H9 (cell line): Measurements from ENCODE around the gene C10orf105. TPM values are rescaled to one million over a fixed set of nuclear protein-coding genes. Genes with fewer than 3 reads are reported as not detected.

Source experiments
- DNase-seq: peaks from one replicate; pipeline ENCODE4 v3.0.0-alpha.2; 2017
- H2AFZ ChIP-seq: one replicate; pipeline ENCODE4 v1.6.1; 2013; ENCODE audit warnings: mild to moderate bottlenecking, low read length, control low read depth, moderate library complexity
- H2AK5ac ChIP-seq: 2 replicates; pipeline ENCODE4 v1.6.1; 2013; ENCODE audit warnings: low read length, control low read depth, mixed read lengths; ENCODE audit not compliant: insufficient read length
- H2BK120ac ChIP-seq: one replicate; pipeline ENCODE4 v1.6.1; 2013; ENCODE audit warnings: low read depth, mild to moderate bottlenecking, low read length, control low read depth, inconsistent platforms; ENCODE audit not compliant: poor library complexity, severe bottlenecking
- H2BK12ac ChIP-seq: 2 replicates; pipeline ENCODE4 v1.6.1; 2013; ENCODE audit warnings: low read length, control low read depth, mixed read lengths, low read depth; ENCODE audit not compliant: insufficient read length
- H2BK15ac ChIP-seq: 2 replicates; pipeline ENCODE4 v1.6.1; 2013; ENCODE audit warnings: low read depth, low read length, control low read depth
- H2BK20ac ChIP-seq: one replicate; pipeline ENCODE4 v1.6.1; 2013; ENCODE audit warnings: low read depth, mild to moderate bottlenecking, low read length, control low read depth, inconsistent platforms; ENCODE audit not compliant: poor library complexity, severe bottlenecking
- H2BK5ac ChIP-seq: 2 replicates; pipeline ENCODE4 v1.6.1; 2013; ENCODE audit warnings: low read length, control low read depth, mixed read lengths; ENCODE audit not compliant: insufficient read length
- H3K14ac ChIP-seq: 2 replicates; pipeline ENCODE4 v1.6.1; 2013; ENCODE audit warnings: low read length, control low read depth; ENCODE audit not compliant: insufficient read depth
- H3K18ac ChIP-seq: 2 replicates; pipeline ENCODE4 v1.6.1; 2013; ENCODE audit warnings: low read depth, mild to moderate bottlenecking, mixed read lengths, low read length, control low read depth; ENCODE audit not compliant: insufficient read length
- H3K23ac ChIP-seq: 2 replicates; pipeline ENCODE4 v1.6.1; 2013; ENCODE audit warnings: low read length, control low read depth, mixed read lengths, low read depth; ENCODE audit not compliant: insufficient read length
- H3K23me2 ChIP-seq: 2 replicates; pipeline ENCODE4 v1.6.1; 2013; ENCODE audit warnings: low read depth, mild to moderate bottlenecking, mixed read lengths, low read length, control low read depth; ENCODE audit not compliant: insufficient read length, poor library complexity, severe bottlenecking
- H3K27ac ChIP-seq: 2 replicates; pipeline ENCODE4 v1.5.1; 2013; ENCODE audit warnings: low read length, control low read depth, mixed read lengths, low read depth; ENCODE audit not compliant: insufficient read length
- H3K27me3 ChIP-seq: 2 replicates; pipeline ENCODE4 v1.6.1; 2013; ENCODE audit warnings: low read length, control low read depth, inconsistent platforms; ENCODE audit not compliant: insufficient read depth
- H3K4ac ChIP-seq: 2 replicates; pipeline ENCODE4 v1.6.1; 2013; ENCODE audit warnings: low read depth, mild to moderate bottlenecking, control low read depth, inconsistent platforms, low read length, moderate library complexity
- H3K4me1 ChIP-seq: 2 replicates; pipeline ENCODE4 v1.6.1; 2013; ENCODE audit warnings: low read length, control low read depth, inconsistent platforms; ENCODE audit not compliant: insufficient read depth
- H3K4me2 ChIP-seq: 2 replicates; pipeline ENCODE4 v1.6.1; 2013; ENCODE audit warnings: low read length, control low read depth, mixed read lengths; ENCODE audit not compliant: insufficient read length, insufficient read depth
- H3K56ac ChIP-seq: 2 replicates; pipeline ENCODE4 v1.6.1; 2013; ENCODE audit warnings: low read depth, mild to moderate bottlenecking, mixed read lengths, low read length, control low read depth; ENCODE audit not compliant: insufficient read length
- H3K79me1 ChIP-seq: 2 replicates; pipeline ENCODE4 v1.6.1; 2013; ENCODE audit warnings: low read depth, mild to moderate bottlenecking, moderate library complexity, low read length, control low read depth, inconsistent platforms; ENCODE audit not compliant: insufficient read depth, poor library complexity, severe bottlenecking
- H3K79me2 ChIP-seq: 2 replicates; pipeline ENCODE4 v1.6.1; 2013; ENCODE audit warnings: low read length, control low read depth, inconsistent platforms; ENCODE audit not compliant: insufficient read depth
- H3K9ac ChIP-seq: 2 replicates; pipeline ENCODE4 v1.6.1; 2013; ENCODE audit warnings: low read length, control low read depth, mixed read lengths; ENCODE audit not compliant: insufficient read length; ENCODE audit errors: extremely low read depth
- H3K9me3 ChIP-seq: one replicate; pipeline ENCODE4 v1.6.1; 2013; ENCODE audit warnings: low read depth, low read length, inconsistent platforms; ENCODE audit not compliant: control insufficient read depth
- H3T11ph ChIP-seq: one replicate; pipeline ENCODE4 v1.6.1; 2013; ENCODE audit warnings: mild to moderate bottlenecking, low read length, control low read depth, inconsistent platforms
- H4K20me1 ChIP-seq: one replicate; pipeline ENCODE4 v1.6.1; 2013; ENCODE audit not compliant: control insufficient read depth, insufficient read length, insufficient read depth
- H4K5ac ChIP-seq: 2 replicates; pipeline ENCODE4 v1.6.1; 2013; ENCODE audit warnings: low read depth, mild to moderate bottlenecking, mixed read lengths, low read length, control low read depth; ENCODE audit not compliant: insufficient read length
- H4K8ac ChIP-seq: replicated peaks from 2 replicates; pipeline ENCODE4 v1.6.1; 2013; ENCODE audit warnings: low read length, control low read depth, mixed read lengths, low read depth; ENCODE audit not compliant: insufficient read length
- H4K91ac ChIP-seq: 2 replicates; pipeline ENCODE4 v1.6.1; 2013; ENCODE audit warnings: low read depth, mild to moderate bottlenecking, moderate library complexity, mixed read lengths, low read length, control low read depth; ENCODE audit not compliant: insufficient read length
- H3K27ac Mint-ChIP-seq, 3 experiments: 2 replicates in 2 of 3; 3 replicates in 1 of 3; pipeline ENCODE4 v1.8.0; 2020 to 2021; ENCODE audit warnings: mixed read lengths in 3 of 3, mild to moderate bottlenecking in 1 of 3, moderate library complexity in 1 of 3
- H3K27me3 Mint-ChIP-seq: 2 replicates; pipeline ENCODE4 v1.8.0; 2021; ENCODE audit warnings: low read depth, mild to moderate bottlenecking, moderate library complexity, mixed read lengths
- H3K36me3 Mint-ChIP-seq, 3 experiments: 2 replicates in 2 of 3; 3 replicates in 1 of 3; pipeline ENCODE4 v1.8.0; 2020 to 2021; ENCODE audit warnings: low read depth in 3 of 3, mixed read lengths in 3 of 3; ENCODE audit not compliant: insufficient read depth in 1 of 3
- H3K4me1 Mint-ChIP-seq, 2 experiments: 2 replicates each; pipeline ENCODE4 v1.8.0; 2020; ENCODE audit warnings: mixed read lengths in 2 of 2
- H3K4me3 Mint-ChIP-seq, 2 experiments: 2 replicates in 1 of 2; 3 replicates in 1 of 2; pipeline ENCODE4 v1.8.0; 2020 to 2021; ENCODE audit warnings: mild to moderate bottlenecking in 2 of 2, mixed read lengths in 2 of 2, moderate library complexity in 1 of 2
- H3K9me3 Mint-ChIP-seq, 2 experiments: 2 replicates in 1 of 2; 3 replicates in 1 of 2; pipeline ENCODE4 v1.8.0; 2020; ENCODE audit warnings: mild to moderate bottlenecking in 2 of 2, mixed read lengths in 2 of 2, moderate library complexity in 1 of 2
- CTCF ChIP-seq: fragments of 200-600 bp; sonication (generic); conservative IDR thresholded peaks from 3 replicates; pipeline ENCODE4 v1.8.0; 2021; ENCODE audit warnings: antibody characterized with exemption, mild to moderate bottlenecking
- WGBS: extraction: QIAGEN DNeasy Blood & Tissue Kit; methylation state at CpG from one replicate; pipeline ENCODE4 v1.1.7; 2013; ENCODE audit warnings: missing lambda C conversion rate, low lambda C conversion rate, mixed read lengths; ENCODE audit not compliant: insufficient read length; ENCODE audit errors: extremely low coverage; 5-methylcytosine and 5-hydroxymethylcytosine counted together
- total RNA-seq: library from RNA; stranded (reverse); gene quantifications from 2 replicates; pipeline ENCODE4 v1.2.1, GENCODE V29; 2021

C10orf105 gene
- total RNA-seq, 1 experiment from 2014 or later = 0.26 TPM

- H2AFZ ChIP-seq = no peak overlapping the region
- no peak overlapping the region for H3K4me2 ChIP-seq
- no peaks in the 10 kb centered on the region for H3K79me1 ChIP-seq
- H4K5ac ChIP-seq = no peak overlapping the region
- H4K20me1 ChIP-seq = no peaks in the 10 kb centered on the region
- no peak overlapping the region for H3K4ac ChIP-seq
- Mint-ChIP-seq H3K27ac (no peak overlapping the region), H3K27me3 (peaks cover 6% of the 10 kb centered on the region), H3K4me1 (peaks cover 0 to 2% of the 10 kb centered on the region in 2 experiments; a peak in 3 of 4 replicates), H3K36me3 (no peaks in the 10 kb centered on the region), H3K9me3 (no peaks in the 10 kb centered on the region; a peak in 1 of 5 replicates), H3K4me3 (no peak overlapping the region)
- no peak overlapping the region for H3K18ac ChIP-seq
- no peak overlapping the region for H3K9ac ChIP-seq
- H2BK15ac ChIP-seq = no peak overlapping the region
- no peak overlapping the region for H2BK5ac ChIP-seq
- H2BK120ac ChIP-seq = no peak overlapping the region
- H3K23ac ChIP-seq = no peak overlapping the region
- H3K9me3 ChIP-seq = no peaks in the 10 kb centered on the region
- no peak for DNase-seq
- H2BK12ac ChIP-seq = no peak overlapping the region
- H3K27me3 ChIP-seq = no peaks in the 10 kb centered on the region
- no peak for TF ChIP-seq CTCF
- no peak overlapping the region for H3K56ac ChIP-seq
- no peak overlapping the region; the same call in 1 of the 2 replicates for H3K14ac ChIP-seq
- no peak overlapping the region for H3K27ac ChIP-seq
- H3T11ph ChIP-seq = no peak overlapping the region
- no peak overlapping the region for H4K91ac ChIP-seq
- no peaks in the 10 kb centered on the region for H3K79me2 ChIP-seq
- no CpG with 5 or more reads among the region's 11 CpGs for WGBS
- H4K8ac ChIP-seq = no peak overlapping the region
- no peak overlapping the region for H2AK5ac ChIP-seq
- no peak overlapping the region for H2BK20ac ChIP-seq
- H3K4me1 ChIP-seq = no peaks in the 10 kb centered on the region; the same call in 1 of the 2 replicates
- H3K23me2 ChIP-seq = no peaks in the 10 kb centered on the region
Measured at GRCh38 chr10:71763352-71764127, 44.0 kb upstream of the C10orf105 start.
